ENCODE results near the gene AK1. TPM values are rescaled to one million over a fixed set of nuclear protein-coding genes. Genes with fewer than 3 reads are reported as not detected.
A peak's percentile ranks its signal among the peaks of the same experiment; 100 is the strongest.

The AK1 gene
- 34.4 to 39.4 TPM (median 38.5 TPM) in 3 replicates for total RNA-seq

DNA sequence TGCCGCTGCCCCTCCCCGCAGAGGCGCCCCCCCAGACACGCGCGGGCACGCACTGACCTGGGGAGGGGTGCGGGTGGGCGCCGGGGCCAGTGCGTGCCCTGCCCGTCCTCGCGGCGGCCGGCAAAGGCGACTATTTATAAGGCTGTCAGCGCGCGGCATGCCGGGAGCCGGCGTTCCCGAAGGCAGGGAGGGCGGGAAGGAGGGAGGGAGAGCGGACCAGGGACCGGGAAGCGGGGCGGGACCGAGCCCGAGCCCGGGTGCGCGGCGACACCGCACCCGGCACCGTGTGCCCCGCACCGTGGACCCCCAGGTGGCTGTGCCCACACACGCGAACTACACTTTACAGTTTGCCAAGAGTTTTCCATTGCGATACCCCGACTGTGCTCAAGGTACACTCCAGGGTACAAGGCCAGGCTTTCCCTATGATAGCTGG, at the start of gene AK1:
AK1 (minus strand) TSS at position 110 of the 433 bp plus-strand sequence. CDS start 3,058 bp downstream, outside the sequence.
- peak in 1 of 2 experiments; percentile 60 for DNase-seq (ENCODE audit: low spot score in 2 of 2, unreplicated experiment in 2 of 2)
- peak within 1 kb of the TSS; percentile 76 for H3K4me3 Mint-ChIP-seq
- TF ChIP-seq, protein P1, sequence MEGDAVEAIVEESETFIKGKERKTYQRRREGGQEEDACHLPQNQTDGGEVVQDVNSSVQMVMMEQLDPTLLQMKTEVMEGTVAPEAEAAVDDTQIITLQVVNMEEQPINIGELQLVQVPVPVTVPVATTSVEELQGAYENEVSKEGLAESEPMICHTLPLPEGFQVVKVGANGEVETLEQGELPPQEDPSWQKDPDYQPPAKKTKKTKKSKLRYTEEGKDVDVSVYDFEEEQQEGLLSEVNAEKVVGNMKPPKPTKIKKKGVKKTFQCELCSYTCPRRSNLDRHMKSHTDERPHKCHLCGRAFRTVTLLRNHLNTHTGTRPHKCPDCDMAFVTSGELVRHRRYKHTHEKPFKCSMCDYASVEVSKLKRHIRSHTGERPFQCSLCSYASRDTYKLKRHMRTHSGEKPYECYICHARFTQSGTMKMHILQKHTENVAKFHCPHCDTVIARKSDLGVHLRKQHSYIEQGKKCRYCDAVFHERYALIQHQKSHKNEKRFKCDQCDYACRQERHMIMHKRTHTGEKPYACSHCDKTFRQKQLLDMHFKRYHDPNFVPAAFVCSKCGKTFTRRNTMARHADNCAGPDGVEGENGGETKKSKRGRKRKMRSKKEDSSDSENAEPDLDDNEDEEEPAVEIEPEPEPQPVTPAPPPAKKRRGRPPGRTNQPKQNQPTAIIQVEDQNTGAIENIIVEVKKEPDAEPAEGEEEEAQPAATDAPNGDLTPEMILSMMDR (IDR thresholded peaks at IDR 0.05; ENCODE audit: unreplicated experiment), result no peak
- peak within 1 kb of the TSS; percentile 63 for H3K27ac Mint-ChIP-seq
- H3K4me1 Mint-ChIP-seq, result peaks cover 19% of the 10 kb centered on the region
- no peaks in the 10 kb centered on the region for H3K36me3 Mint-ChIP-seq
- H3K27me3 Mint-ChIP-seq (ENCODE audit: low read depth), result no peaks in the 10 kb centered on the region
- H3K9me3 Mint-ChIP-seq, result no peaks in the 10 kb centered on the region

DNA sequence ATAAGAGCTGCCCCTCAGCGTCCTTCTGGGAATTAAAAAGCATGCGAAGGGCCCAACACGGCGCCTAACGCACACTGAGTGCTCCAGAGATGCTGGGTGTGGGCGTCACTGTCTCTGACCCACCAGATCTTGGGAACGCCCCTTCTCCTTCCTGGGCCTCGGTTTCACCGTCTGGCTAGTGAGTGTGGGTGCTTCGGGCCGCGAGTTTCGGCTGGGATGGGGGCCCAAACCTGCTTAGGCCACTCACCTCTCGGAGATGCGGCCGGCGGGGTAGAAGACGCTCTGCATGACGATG, 49.4 kb upstream of the AK1 start:
- H3K36me3 Mint-ChIP-seq, result no peaks in the 10 kb centered on the region

GRCh38 chr9:127925959-127926905, 48.8 kb upstream of the AK1 start:
- H3K27me3 Mint-ChIP-seq (ENCODE audit: low read depth), result peaks cover 60% of the 10 kb centered on the region
- H3K27ac Mint-ChIP-seq, result no peak overlapping the region
- TF ChIP-seq, protein P1 (IDR thresholded peaks at IDR 0.05; ENCODE audit: unreplicated experiment), result no peak
- no peaks in the 10 kb centered on the region for H3K9me3 Mint-ChIP-seq
- peak overlapping the region; percentile 74 for H3K4me3 Mint-ChIP-seq
- no peak for DNase-seq (ENCODE audit: low spot score in 2 of 2, unreplicated experiment in 2 of 2)
- H3K4me1 Mint-ChIP-seq, result peaks cover 9% of the 10 kb centered on the region
- H3K36me3 Mint-ChIP-seq, result no peaks in the 10 kb centered on the region

More for the DNA sequence above, 49.4 kb upstream of the AK1 start:
- TF ChIP-seq, protein P1 (IDR thresholded peaks at IDR 0.05; ENCODE audit: unreplicated experiment), result no peak
- peak overlapping the region; percentile 74 for H3K4me3 Mint-ChIP-seq
- H3K9me3 Mint-ChIP-seq, result no peaks in the 10 kb centered on the region
- H3K27me3 Mint-ChIP-seq (ENCODE audit: low read depth), result peaks cover 58% of the 10 kb centered on the region
- H3K4me1 Mint-ChIP-seq, result peaks cover 13% of the 10 kb centered on the region
- no peak overlapping the region for H3K27ac Mint-ChIP-seq
- DNase-seq (ENCODE audit: low spot score in 2 of 2, unreplicated experiment in 2 of 2), result no peak

GRCh38 chr9:127924736-127925444, 47.4 kb upstream of the AK1 start:
- Mint-ChIP-seq H3K36me3 (no peaks in the 10 kb centered on the region), H3K27ac (no peak overlapping the region), H3K27me3 (ENCODE audit: low read depth) (peaks cover 56% of the 10 kb centered on the region), H3K4me1 (peaks cover under 1% of the 10 kb centered on the region), H3K4me3 (no peak overlapping the region), H3K9me3 (no peaks in the 10 kb centered on the region)
- TF ChIP-seq, protein P1 (IDR thresholded peaks at IDR 0.05; ENCODE audit: unreplicated experiment), result no peak
- DNase-seq (ENCODE audit: low spot score in 2 of 2, unreplicated experiment in 2 of 2), result no peak

- Mint-ChIP-seq H3K27ac (no peak overlapping the region), H3K27me3 (ENCODE audit: low read depth) (peaks cover 45% of the 10 kb centered on the region), H3K9me3 (no peaks in the 10 kb centered on the region), H3K36me3 (no peaks in the 10 kb centered on the region), H3K4me3 (no peak overlapping the region), H3K4me1 (no peaks in the 10 kb centered on the region)
- TF ChIP-seq, protein P1 (IDR thresholded peaks at IDR 0.05; ENCODE audit: unreplicated experiment), result no peak
- DNase-seq (ENCODE audit: low spot score in 2 of 2, unreplicated experiment in 2 of 2), result no peak
Measured at GRCh38 chr9:127923771-127924170, 46.3 kb upstream of the AK1 start.

Measured in mesothelial cell of epicardium (in vitro differentiated cells).